T-helper 1 cell treated with Interleukin-12 subunit alpha and Interleukin-12 subunit beta and Interleukin-4 antibody, amounts not matched to agents 30 μg/mL and 1 μg/mL, for 36 hours (primary cell): ENCODE measurements around the gene CHCHD6.

ENCODE experiments used
- H3K27ac Mint-ChIP-seq: one replicate; pipeline ENCODE4 v1.8.0; 2021; ENCODE audit warnings: mild to moderate bottlenecking, mixed read lengths
- H3K27me3 Mint-ChIP-seq: one replicate; pipeline ENCODE4 v1.8.0; 2021; ENCODE audit warnings: low read depth, mixed read lengths
- H3K36me3 Mint-ChIP-seq: one replicate; pipeline ENCODE4 v1.8.0; 2021; ENCODE audit warnings: low read depth, mixed read lengths
- H3K4me1 Mint-ChIP-seq: one replicate; pipeline ENCODE4 v1.8.0; 2021; ENCODE audit warnings: low read depth, mixed read lengths
- H3K4me3 Mint-ChIP-seq: one replicate; pipeline ENCODE4 v1.8.0; 2021; ENCODE audit warnings: mild to moderate bottlenecking, moderate library complexity, mixed read lengths
- H3K9me3 Mint-ChIP-seq: one replicate; pipeline ENCODE4 v1.8.0; 2021; ENCODE audit warnings: mixed read lengths

The CHCHD6 gene

DNA sequence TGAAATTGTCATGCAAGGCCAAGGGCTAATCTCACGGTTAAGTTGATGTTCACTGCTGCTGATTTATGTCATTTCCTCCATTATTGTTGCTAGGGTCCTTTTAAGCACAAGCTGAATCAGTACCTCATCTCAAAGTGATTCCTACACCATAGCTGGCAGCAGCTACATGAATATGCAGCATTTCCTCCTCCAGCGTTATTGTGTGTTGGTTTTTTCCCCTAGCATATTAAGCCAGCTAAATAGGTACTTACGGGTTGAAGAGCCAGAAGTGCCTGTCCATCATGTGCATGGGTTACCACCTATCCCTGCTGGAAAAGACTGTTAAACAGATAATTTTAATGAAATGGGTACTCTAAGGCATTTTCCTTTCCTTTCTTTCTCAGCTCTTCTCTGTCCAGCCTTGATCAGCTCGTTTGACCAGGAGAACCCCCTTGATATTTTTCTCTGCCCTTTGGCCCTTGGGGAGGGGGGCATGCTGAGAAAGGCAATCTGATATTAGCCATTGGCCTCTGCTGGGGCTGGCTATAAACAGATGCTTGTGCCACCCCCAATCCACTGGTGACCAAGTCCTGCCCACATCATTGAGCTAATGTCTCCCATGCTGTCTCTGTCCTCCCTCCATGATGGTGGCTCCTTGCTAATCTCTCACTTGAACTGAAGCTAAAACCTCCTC, 163.3 kb downstream of the CHCHD6 start:
- Mint-ChIP-seq H3K27ac (no peak overlapping the region), H3K9me3 (peaks cover 9% of the 10 kb centered on the region), H3K4me3 (no peak overlapping the region), H3K4me1 (peaks cover 3% of the 10 kb centered on the region), H3K27me3 (no peaks in the 10 kb centered on the region), H3K36me3 (no peaks in the 10 kb centered on the region)

- Mint-ChIP-seq H3K27me3 (no peaks in the 10 kb centered on the region), H3K27ac (no peak overlapping the region), H3K36me3 (no peaks in the 10 kb centered on the region), H3K4me3 (no peak overlapping the region), H3K4me1 (peaks cover 3% of the 10 kb centered on the region), H3K9me3 (peaks cover 9% of the 10 kb centered on the region)
Measured at GRCh38 chr3:126867863-126868200, 163.8 kb downstream of the CHCHD6 start.

DNA sequence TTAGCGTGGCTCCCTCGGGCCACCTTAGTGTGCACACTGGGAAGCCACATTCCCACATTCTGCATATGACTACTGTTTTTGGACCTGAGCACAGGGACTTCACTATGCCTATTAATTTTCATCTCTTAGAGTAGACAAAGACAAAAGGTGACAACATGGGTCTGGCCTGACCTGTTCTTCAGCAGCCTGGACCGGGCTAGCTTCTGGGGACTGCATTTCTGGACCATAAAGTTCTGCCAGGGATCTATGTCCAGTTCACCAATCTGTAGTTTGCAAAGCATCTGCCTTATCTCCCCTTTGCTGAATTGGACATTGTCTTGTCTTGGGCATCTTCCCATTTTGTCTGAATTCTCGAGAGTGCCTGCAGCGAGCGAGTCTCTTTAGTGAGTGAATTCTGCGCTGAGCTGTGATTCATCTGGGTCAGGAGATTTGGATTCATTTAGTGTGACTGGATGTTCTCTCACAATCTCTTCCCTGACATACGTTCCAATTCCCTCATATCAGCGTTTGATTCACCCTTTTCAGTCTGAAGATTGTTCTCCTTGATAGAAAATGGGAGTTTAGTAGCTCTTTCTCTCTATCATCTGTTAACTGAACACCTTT, 166.7 kb downstream of the CHCHD6 start:
- Mint-ChIP-seq H3K27me3 (no peaks in the 10 kb centered on the region), H3K9me3 (peaks cover 1% of the 10 kb centered on the region), H3K4me3 (no peak overlapping the region), H3K36me3 (no peaks in the 10 kb centered on the region), H3K27ac (no peak overlapping the region), H3K4me1 (no peaks in the 10 kb centered on the region)

- no peaks in the 10 kb centered on the region for H3K27me3 Mint-ChIP-seq
- no peaks in the 10 kb centered on the region for H3K4me1 Mint-ChIP-seq
- no peaks in the 10 kb centered on the region for H3K9me3 Mint-ChIP-seq
- no peak overlapping the region for H3K27ac Mint-ChIP-seq
- no peak overlapping the region for H3K4me3 Mint-ChIP-seq
- no peaks in the 10 kb centered on the region for H3K36me3 Mint-ChIP-seq
Measured at GRCh38 chr3:126872701-126873342, 168.8 kb downstream of the CHCHD6 start.

DNA sequence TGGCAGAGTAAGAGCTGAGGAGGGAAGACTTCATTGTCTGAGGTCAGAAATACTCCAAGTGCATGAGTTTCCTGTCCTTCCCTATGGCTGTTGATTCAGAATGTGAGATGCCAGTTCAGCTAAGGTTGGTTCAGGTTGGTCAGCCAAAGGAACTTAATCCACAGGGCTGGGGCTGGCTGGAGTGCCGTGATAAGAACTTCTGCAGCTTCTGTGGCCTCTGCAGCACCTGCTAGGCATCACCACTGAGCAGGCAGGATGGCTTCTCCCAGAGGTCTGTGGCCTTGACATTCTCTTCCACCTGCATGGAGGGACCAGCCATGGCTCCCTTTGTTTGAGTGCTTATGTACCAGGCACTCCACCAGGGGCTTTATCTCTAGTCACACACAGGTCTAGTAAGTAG, 169.4 kb downstream of the CHCHD6 start:
- no peaks in the 10 kb centered on the region for H3K9me3 Mint-ChIP-seq
- no peaks in the 10 kb centered on the region for H3K27me3 Mint-ChIP-seq
- no peaks in the 10 kb centered on the region for H3K36me3 Mint-ChIP-seq
- no peaks in the 10 kb centered on the region for H3K4me1 Mint-ChIP-seq
- H3K27ac Mint-ChIP-seq = no peak overlapping the region
- no peak overlapping the region for H3K4me3 Mint-ChIP-seq

DNA sequence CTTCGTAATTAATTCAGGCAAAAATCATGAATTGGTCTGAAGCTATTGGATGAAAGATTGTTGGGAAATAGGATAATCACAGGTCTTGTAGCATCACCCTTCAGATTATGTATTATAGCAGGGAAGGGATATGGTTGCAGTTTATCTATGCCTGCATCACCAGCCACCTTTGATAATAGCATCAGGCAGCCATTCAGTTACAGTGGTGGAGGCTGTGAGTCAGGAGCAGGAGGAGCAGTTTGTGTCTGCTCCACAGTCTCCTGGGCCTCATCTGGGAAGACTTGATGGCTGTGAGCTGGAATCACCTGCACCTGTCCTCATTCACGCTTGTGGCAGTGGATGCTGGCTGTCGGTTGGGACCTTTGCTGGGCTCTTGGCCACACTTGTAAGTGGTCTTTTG, 174.6 kb downstream of the CHCHD6 start:
- no peak overlapping the region for H3K27ac Mint-ChIP-seq
- no peaks in the 10 kb centered on the region for H3K9me3 Mint-ChIP-seq
- no peak overlapping the region for H3K4me3 Mint-ChIP-seq
- no peaks in the 10 kb centered on the region for H3K36me3 Mint-ChIP-seq
- no peaks in the 10 kb centered on the region for H3K4me1 Mint-ChIP-seq
- no peaks in the 10 kb centered on the region for H3K27me3 Mint-ChIP-seq

- peaks cover 2% of the 10 kb centered on the region for H3K4me1 Mint-ChIP-seq
- H3K4me3 Mint-ChIP-seq = no peak overlapping the region
- H3K27ac Mint-ChIP-seq = no peak overlapping the region
- no peaks in the 10 kb centered on the region for H3K9me3 Mint-ChIP-seq
- H3K27me3 Mint-ChIP-seq = no peaks in the 10 kb centered on the region
- no peaks in the 10 kb centered on the region for H3K36me3 Mint-ChIP-seq
Measured at GRCh38 chr3:126880901-126881300, 176.9 kb downstream of the CHCHD6 start.

GRCh38 chr3:126881861-126882260, 177.8 kb downstream of the CHCHD6 start:
- H3K4me3 Mint-ChIP-seq = no peak overlapping the region
- H3K27ac Mint-ChIP-seq = no peak overlapping the region
- no peaks in the 10 kb centered on the region for H3K9me3 Mint-ChIP-seq
- no peaks in the 10 kb centered on the region for H3K36me3 Mint-ChIP-seq
- H3K4me1 Mint-ChIP-seq = peaks cover 2% of the 10 kb centered on the region
- H3K27me3 Mint-ChIP-seq = no peaks in the 10 kb centered on the region

GRCh38 chr3:126883241-126883640, 179.2 kb downstream of the CHCHD6 start:
- H3K27me3 Mint-ChIP-seq = no peaks in the 10 kb centered on the region
- H3K9me3 Mint-ChIP-seq = no peaks in the 10 kb centered on the region
- H3K36me3 Mint-ChIP-seq = no peaks in the 10 kb centered on the region
- no peak overlapping the region for H3K4me3 Mint-ChIP-seq
- no peak overlapping the region for H3K27ac Mint-ChIP-seq
- peaks cover 5% of the 10 kb centered on the region for H3K4me1 Mint-ChIP-seq

GRCh38 chr3:126885425-126885824, 181.4 kb downstream of the CHCHD6 start:
- Mint-ChIP-seq H3K36me3 (no peaks in the 10 kb centered on the region), H3K27me3 (no peaks in the 10 kb centered on the region), H3K4me3 (no peak overlapping the region), H3K27ac (no peak overlapping the region), H3K4me1 (peaks cover 7% of the 10 kb centered on the region), H3K9me3 (no peaks in the 10 kb centered on the region)

DNA sequence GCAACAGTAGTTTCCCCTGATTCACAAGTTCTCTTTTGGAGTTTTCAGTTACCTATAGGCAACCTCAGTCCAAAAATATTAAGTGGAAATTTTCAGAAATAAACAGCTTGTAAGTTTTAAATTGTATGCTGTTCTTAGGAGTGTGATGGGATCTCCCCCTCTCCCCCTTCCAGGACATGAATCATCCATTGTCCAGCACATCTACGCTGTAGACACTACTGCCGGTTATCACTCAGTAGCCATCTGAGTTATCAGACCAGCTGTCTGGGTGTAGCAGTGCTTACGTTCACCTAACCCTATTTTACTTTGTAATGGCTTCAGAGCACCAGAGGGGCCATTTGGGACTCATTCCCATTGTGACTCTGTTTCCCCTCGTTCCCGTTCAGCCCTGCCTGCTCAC, 182.2 kb downstream of the CHCHD6 start:
- Mint-ChIP-seq H3K27ac (no peak overlapping the region), H3K4me1 (peaks cover 7% of the 10 kb centered on the region), H3K27me3 (no peaks in the 10 kb centered on the region), H3K36me3 (no peaks in the 10 kb centered on the region), H3K4me3 (no peak overlapping the region), H3K9me3 (no peaks in the 10 kb centered on the region)

DNA sequence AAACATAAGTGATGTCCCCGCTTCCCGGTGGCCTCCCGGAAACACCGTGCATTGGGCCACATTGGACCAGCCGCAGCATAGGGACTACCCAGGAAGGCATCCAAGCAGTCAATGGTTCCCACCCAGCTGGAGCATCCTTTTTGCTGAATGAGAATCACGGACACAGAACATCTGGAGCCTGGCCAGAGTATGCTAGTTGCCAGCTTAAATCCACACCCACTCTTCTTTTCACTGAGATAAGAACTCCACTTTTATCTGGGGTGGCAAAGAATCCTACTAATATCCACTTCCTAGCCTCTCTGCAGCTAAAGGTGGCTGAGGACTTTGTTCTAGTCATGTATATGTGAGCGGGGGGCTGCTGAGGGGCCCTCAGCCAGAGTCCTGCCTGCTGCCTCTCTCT, 183.6 kb downstream of the CHCHD6 start:
- Mint-ChIP-seq H3K4me1 (peaks cover 7% of the 10 kb centered on the region), H3K27me3 (no peaks in the 10 kb centered on the region), H3K4me3 (no peak overlapping the region), H3K9me3 (no peaks in the 10 kb centered on the region), H3K27ac (no peak overlapping the region), H3K36me3 (no peaks in the 10 kb centered on the region)

DNA sequence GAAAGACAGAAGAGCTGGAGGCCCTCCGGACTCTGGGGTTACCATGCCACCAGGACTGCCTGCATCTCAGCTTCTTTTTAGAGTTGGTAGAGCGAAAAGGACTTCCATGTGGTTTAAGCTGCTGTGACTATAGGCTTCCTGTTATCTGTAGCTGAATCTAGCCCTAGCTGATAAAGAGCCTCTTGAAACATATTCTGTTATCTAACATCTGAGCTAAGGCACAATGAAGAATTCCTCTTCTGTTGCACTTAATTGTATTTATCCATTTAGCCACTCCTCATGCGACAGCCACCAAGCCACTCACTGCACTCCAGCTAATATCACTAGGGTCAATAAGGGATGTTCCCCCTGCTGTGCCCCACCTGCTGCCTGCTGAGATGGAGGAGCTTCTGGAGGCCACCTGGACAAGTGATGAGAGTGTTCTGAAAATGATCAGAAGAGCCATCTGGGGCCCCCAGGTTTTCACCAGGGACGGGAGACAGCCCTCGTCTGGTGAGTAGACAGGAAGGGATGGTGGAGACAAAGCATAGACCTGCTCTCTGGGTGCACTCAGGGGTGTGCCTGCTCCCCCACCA, 184.2 kb downstream of the CHCHD6 start:
- no peak overlapping the region for H3K4me3 Mint-ChIP-seq
- no peaks in the 10 kb centered on the region for H3K27me3 Mint-ChIP-seq
- no peak overlapping the region for H3K27ac Mint-ChIP-seq

DNA sequence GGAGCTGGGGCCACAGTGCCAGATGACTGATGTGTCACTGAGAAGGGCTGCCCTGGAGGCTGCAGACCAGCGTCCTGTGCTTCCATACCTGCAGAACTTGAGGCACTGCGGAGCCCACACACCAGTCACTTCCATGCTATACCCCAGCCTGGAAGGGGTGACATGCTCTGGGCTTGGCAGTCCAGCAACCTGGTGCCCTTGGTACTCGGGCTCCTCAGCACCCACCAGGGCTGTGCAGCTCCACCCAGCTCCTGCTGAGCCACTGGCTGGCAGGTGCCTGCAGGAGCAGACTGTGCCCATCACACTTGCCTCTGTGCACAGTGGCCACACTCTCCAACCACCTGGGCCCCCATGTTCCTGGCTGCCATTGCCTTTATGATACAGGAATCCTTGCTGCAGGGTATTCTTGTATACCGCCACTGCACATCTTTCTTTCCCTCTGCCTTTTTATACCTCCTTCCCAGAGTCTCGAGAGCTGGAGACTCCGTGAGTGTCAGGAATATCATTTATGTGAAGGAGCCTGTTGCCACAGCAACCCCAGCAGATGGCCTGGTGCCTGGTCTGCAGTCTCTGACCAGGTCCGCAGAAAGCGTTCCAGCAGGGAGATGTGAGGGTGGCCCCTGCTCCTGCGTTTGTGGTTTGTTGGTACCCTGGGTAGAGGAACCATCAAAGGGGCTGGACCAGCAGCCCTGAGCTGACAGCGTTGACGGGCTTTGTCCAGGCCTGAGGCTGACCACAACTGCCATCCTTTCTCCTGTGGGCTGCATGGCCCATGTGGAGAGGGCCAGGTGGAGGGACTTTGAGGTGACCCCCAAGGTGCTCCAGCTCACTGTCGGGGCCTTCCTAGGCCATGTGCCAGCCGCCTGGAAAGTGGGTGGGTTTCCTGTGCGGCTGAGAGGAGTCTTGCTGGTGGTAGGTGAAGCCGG, 185.5 kb downstream of the CHCHD6 start:
- Mint-ChIP-seq H3K4me3 (no peak overlapping the region), H3K27ac (no peak overlapping the region), H3K9me3 (no peaks in the 10 kb centered on the region), H3K36me3 (no peaks in the 10 kb centered on the region), H3K4me1 (peaks cover 5% of the 10 kb centered on the region), H3K27me3 (no peaks in the 10 kb centered on the region)

More for the DNA sequence above, 184.2 kb downstream of the CHCHD6 start:
- no peaks in the 10 kb centered on the region for H3K9me3 Mint-ChIP-seq
- H3K4me1 Mint-ChIP-seq = peaks cover 7% of the 10 kb centered on the region
- H3K36me3 Mint-ChIP-seq = no peaks in the 10 kb centered on the region
